HEK293 (cell line): ENCODE data around the gene HERC4.

Experiments used
- CTCF ChIA-PET: fragments of 350-600 bp; formaldehyde crosslinking; extraction: SDS; loops from one replicate; lab custom pipeline; 2021; ENCODE audit warnings: antibody characterized with exemption; lab: Yijun Ruan, JAX
- POLR2A ChIA-PET: fragments of 300-600 bp; formaldehyde crosslinking; extraction: SDS; loops from one replicate; lab custom pipeline; 2020; ENCODE audit warnings: antibody characterized with exemption, inconsistent platforms; lab: Yijun Ruan, JAX
- H3K27ac ChIP-seq: fragments of 200-500 bp; sonication (Bioruptor generic); 2 replicates; pipeline ENCODE4 v1.5.1; 2014; ENCODE audit warnings: low read depth, low read length, control low read depth, inconsistent platforms; ENCODE audit errors: extremely low read depth
- H3K36me3 ChIP-seq, 2 experiments: fragments of 200-500 bp in 1 of 2; sonication (Bioruptor generic) in 1 of 2; 1 replicate in 1 of 2; 2 replicates in 1 of 2; pipeline ENCODE4 v1.5.1; 2014 to 2017; ENCODE audit warnings: inconsistent platforms in 2 of 2, low read length in 2 of 2; ENCODE audit not compliant: control insufficient read depth in 2 of 2, insufficient read depth in 1 of 2
- H3K4me1 ChIP-seq: fragments of 200-500 bp; sonication (Bioruptor generic); 2 replicates; pipeline ENCODE4 v1.5.1; 2014; ENCODE audit warnings: mild to moderate bottlenecking, low read length, inconsistent platforms; ENCODE audit not compliant: control insufficient read depth, insufficient read depth
- H3K4me3 ChIP-seq: 2 replicates; pipeline ENCODE4 v1.5.1; 2011; ENCODE audit warnings: low read depth, mild to moderate bottlenecking, control low read depth, low read length, moderate library complexity
- H3K9me3 ChIP-seq: fragments of 200-500 bp; sonication (Bioruptor generic); 2 replicates; pipeline ENCODE4 v1.5.1; 2014; ENCODE audit warnings: low read depth, low read length, inconsistent platforms; ENCODE audit not compliant: control insufficient read depth, insufficient read depth
- AEBP2 ChIP-seq: fragments of 450-650 bp; formaldehyde crosslinking; IDR thresholded peaks from 2 replicates; pipeline ENCODE4 v1.5.1; 2016; ENCODE audit warnings: missing biosample characterization, missing genetic modification characterization, borderline replicate concordance
- BCL6B ChIP-seq: fragments of 450-650 bp; formaldehyde crosslinking; IDR thresholded peaks from 2 replicates; pipeline ENCODE4 v1.5.1; 2017; ENCODE audit warnings: missing biosample characterization, missing genetic modification characterization
- KLF1 ChIP-seq: fragments of 450-650 bp; formaldehyde crosslinking; IDR thresholded peaks from 2 replicates; pipeline ENCODE4 v1.5.1; 2016; ENCODE audit warnings: missing biosample characterization, missing genetic modification characterization
- KLF8 ChIP-seq: fragments of 450-650 bp; formaldehyde crosslinking; IDR thresholded peaks from 2 replicates; pipeline ENCODE4 v1.5.1; 2016; ENCODE audit warnings: missing biosample characterization, missing genetic modification characterization
- OSR2 ChIP-seq: fragments of 450-650 bp; formaldehyde crosslinking; IDR thresholded peaks from 2 replicates; pipeline ENCODE4 v1.5.1; 2016; ENCODE audit warnings: missing biosample characterization, missing genetic modification characterization
- SP2 ChIP-seq: fragments of 450-650 bp; formaldehyde crosslinking; IDR thresholded peaks from 2 replicates; pipeline ENCODE4 v1.5.1; 2016; ENCODE audit warnings: missing biosample characterization, missing genetic modification characterization
- YY2 ChIP-seq: fragments of 450-650 bp; formaldehyde crosslinking; IDR thresholded peaks from 2 replicates; pipeline ENCODE4 v1.5.1; 2016; ENCODE audit warnings: missing biosample characterization, missing genetic modification characterization
- ZNF174 ChIP-seq: fragments of 450-650 bp; formaldehyde crosslinking; IDR thresholded peaks from 2 replicates; pipeline ENCODE4 v1.5.0; 2017; ENCODE audit warnings: missing biosample characterization, mild to moderate bottlenecking, missing genetic modification characterization
- ZNF184 ChIP-seq: fragments of 450-650 bp; IDR thresholded peaks from 2 replicates; pipeline ENCODE4 v1.5.1; 2018; ENCODE audit warnings: missing biosample characterization, mild to moderate bottlenecking, missing genetic modification characterization
- ZNF24 ChIP-seq: fragments of 450-650 bp; formaldehyde crosslinking; IDR thresholded peaks from 2 replicates; pipeline ENCODE4 v1.5.1; 2016; ENCODE audit warnings: missing biosample characterization, missing genetic modification characterization
- ZNF560 ChIP-seq: fragments of 450-650 bp; formaldehyde crosslinking; IDR thresholded peaks from 2 replicates; pipeline ENCODE4 v1.5.1; 2017; ENCODE audit warnings: missing biosample characterization, missing genetic modification characterization, borderline replicate concordance
- ZNF624 ChIP-seq: fragments of 450-650 bp; formaldehyde crosslinking; IDR thresholded peaks from 2 replicates; pipeline ENCODE4 v1.5.1; 2017; ENCODE audit warnings: missing biosample characterization, missing genetic modification characterization
- ZSCAN16 ChIP-seq: fragments of 450-650 bp; formaldehyde crosslinking; IDR thresholded peaks from 2 replicates; pipeline ENCODE4 v1.5.1; 2016; ENCODE audit warnings: missing biosample characterization, missing genetic modification characterization
- ZSCAN18 ChIP-seq: fragments of 450-650 bp; formaldehyde crosslinking; IDR thresholded peaks from 2 replicates; pipeline ENCODE4 v1.5.1; 2016; ENCODE audit warnings: missing biosample characterization, missing genetic modification characterization
- TF ChIP-seq, protein P1 (sequence below): fragments of 450-650 bp; formaldehyde crosslinking; IDR thresholded peaks from 2 replicates; pipeline ENCODE4 v1.5.1; 2016; ENCODE audit warnings: missing biosample characterization, missing genetic modification characterization

The HERC4 gene

DNA sequence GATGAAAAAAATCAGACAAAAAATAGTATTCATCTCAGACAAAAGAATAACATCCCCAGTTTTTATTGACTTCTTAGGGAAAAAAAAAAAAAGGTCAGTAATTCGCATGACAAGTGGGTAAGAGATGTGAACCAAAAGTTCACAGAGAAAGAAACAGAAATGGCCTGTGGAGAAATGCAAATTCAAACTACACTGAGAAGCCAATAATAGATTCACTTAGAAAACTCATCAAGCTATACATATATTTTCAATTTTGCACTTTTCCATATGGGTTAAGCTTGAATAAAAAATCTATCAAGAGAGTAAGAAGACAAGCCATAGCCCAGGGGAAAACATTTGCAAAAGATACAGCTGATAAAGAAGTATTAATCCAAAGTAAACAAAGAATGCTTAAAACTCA is 28.0 kb downstream of the HERC4 start (continued):
- TF ChIP-seq YY2 (tag by site-specific recombination), result no peak
- no peak for TF ChIP-seq ZNF184 (tag by site-specific recombination)
- TF ChIP-seq SP2 (tag by site-specific recombination), result no peak
- no peak for TF ChIP-seq ZSCAN16 (tag by site-specific recombination)

- H3K36me3 ChIP-seq, result peaks cover 0 to 3% of the 10 kb centered on the region in 2 experiments; a peak in 1 of 3 replicates
- no peaks in the 10 kb centered on the region for H3K9me3 ChIP-seq
- no peak overlapping the region for H3K4me3 ChIP-seq
- ChIA-PET CTCF (interaction anchor here (0.6 to 0.7 kb wide), 2 partner anchors 14 to 521 kb away, joined by 3 read pairs; no protein-coding TSS in a partner anchor), POLR2A (no interaction called here)
- H3K27ac ChIP-seq, result no peak overlapping the region
- peaks cover 6% of the 10 kb centered on the region for H3K4me1 ChIP-seq
- no peak for TF ChIP-seq AEBP2
- no peak for TF ChIP-seq ZNF624 (tag by site-specific recombination)
- no peak for TF ChIP-seq OSR2 (tag by site-specific recombination)
- no peak for TF ChIP-seq ZNF174
- no peak for TF ChIP-seq BCL6B (tag by site-specific recombination)
Measured at GRCh38 chr10:68046642-68047041, 28.4 kb downstream of the HERC4 start.

DNA sequence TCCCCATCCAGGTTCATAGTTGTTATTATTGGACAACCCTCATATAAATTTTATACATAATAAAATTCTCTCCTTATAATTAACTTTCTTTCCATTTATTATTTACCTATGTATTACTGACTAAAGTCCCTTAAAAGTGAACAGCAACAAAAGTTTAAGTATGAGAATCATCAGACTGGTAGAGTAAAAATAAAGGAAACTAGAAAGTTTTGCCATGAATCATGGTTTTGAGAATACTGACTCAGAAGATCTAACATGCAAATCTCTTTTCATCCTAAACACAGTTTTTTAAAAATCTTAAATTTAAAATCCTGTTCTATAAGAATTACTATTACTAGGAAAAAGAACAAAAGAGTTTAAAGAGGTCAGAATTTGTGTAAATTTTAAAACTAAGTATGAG is 32.1 kb downstream of the HERC4 start:
- POLR2A ChIA-PET, result no interaction called here
- Histone ChIP-seq H3K4me1 (peaks cover 6% of the 10 kb centered on the region), H3K4me3 (no peak overlapping the region), H3K36me3 (peaks cover 3% of the 10 kb centered on the region in 2 experiments; a peak in 2 of 3 replicates), H3K27ac (no peak overlapping the region), H3K9me3 (no peaks in the 10 kb centered on the region)
- TF ChIP-seq YY2 (tag by site-specific recombination) (no peak), ZNF560 (tag by site-specific recombination) (no peak), KLF1 (tag by site-specific recombination) (no peak), KLF8 (tag by site-specific recombination) (no peak)
- CTCF ChIA-PET, result interaction anchor here (1.2 kb wide), 1 partner anchor 11 kb away, joined by 4 read pairs; no protein-coding TSS in a partner anchor

DNA sequence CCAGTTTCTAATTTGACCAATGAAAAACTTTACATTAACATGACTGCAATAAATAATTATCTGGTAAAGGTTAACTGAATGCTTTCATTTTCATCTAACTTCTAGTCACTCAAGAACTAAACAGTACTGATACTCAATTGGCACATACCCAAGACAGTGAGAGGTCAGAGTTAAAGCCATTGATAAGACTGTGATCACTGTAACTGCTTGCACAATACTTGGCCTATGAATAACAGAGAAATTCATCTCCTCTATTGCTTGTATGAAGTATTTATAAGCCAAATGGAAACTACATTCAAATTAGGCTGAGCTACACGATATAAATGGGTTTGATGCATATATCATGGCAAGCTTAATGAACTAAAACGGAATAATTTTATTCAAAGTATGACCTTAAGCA is 43.0 kb downstream of the HERC4 start:
- Histone ChIP-seq H3K9me3 (no peaks in the 10 kb centered on the region), H3K4me1 (no peaks in the 10 kb centered on the region), H3K4me3 (no peak overlapping the region), H3K27ac (no peak overlapping the region), H3K36me3 (peaks cover 0 to 8% of the 10 kb centered on the region in 2 experiments)
- POLR2A ChIA-PET, result no interaction called here
- CTCF ChIA-PET, result interaction anchor here (0.7 kb wide), 1 partner anchor 15 kb away, joined by 3 read pairs; no protein-coding TSS in a partner anchor
- TF ChIP-seq, protein P1, sequence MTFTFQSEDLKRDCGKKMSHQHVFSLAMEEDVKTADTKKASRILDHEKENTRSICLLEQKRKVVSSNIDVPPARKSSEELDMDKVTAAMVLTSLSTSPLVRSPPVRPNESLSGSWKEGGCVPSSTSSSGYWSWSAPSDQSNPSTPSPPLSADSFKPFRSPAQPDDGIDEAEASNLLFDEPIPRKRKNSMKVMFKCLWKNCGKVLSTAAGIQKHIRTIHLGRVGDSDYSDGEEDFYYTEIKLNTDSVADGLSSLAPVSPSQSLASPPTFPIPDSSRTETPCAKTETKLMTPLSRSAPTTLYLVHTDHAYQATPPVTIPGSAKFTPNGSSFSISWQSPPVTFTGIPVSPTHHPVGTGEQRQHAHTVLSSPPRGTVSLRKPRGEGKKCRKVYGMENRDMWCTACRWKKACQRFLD (tag by site-specific recombination), result no peak
- TF ChIP-seq ZSCAN18 (tag by site-specific recombination) (no peak), ZNF24 (tag by site-specific recombination) (no peak)
- TF ChIP-seq, all 188 proteins: peak for 0
